AG09309 (cell line): Measurements from ENCODE around the gene CAMK1D.
"Not testable (repeated sequence)": the region's sequence is repeated elsewhere in the genome, so short reads cannot be mapped to it uniquely, and the experiment has no call there.

Experiments used
- DNase-seq: peaks from one replicate; pipeline ENCODE4 v3.0.0-alpha.2; 2010; ENCODE audit warnings: low read depth
- H3K4me3 ChIP-seq: 2 replicates; pipeline ENCODE4 v1.5.1; 2011; ENCODE audit warnings: mild to moderate bottlenecking, low read depth, low read length, moderate library complexity; ENCODE audit not compliant: control insufficient read depth
- CTCF ChIP-seq: IDR thresholded peaks from 2 replicates; pipeline ENCODE4 v1.5.1; 2011; ENCODE audit warnings: mild to moderate bottlenecking, low read depth, low read length, inconsistent platforms; ENCODE audit not compliant: insufficient read depth, control insufficient read depth; ENCODE audit errors: missing control alignments

Gene CAMK1D

GRCh38 chr10:12710594-12711349, 361.4 kb downstream of the CAMK1D start:
- peak; percentile 98 for TF ChIP-seq CTCF
- H3K4me3 ChIP-seq = no peak overlapping the region
- DNase-seq = no peak

GRCh38 chr10:12711350-12711708, 362.0 kb downstream of the CAMK1D start:
- no peak for DNase-seq
- no peak for TF ChIP-seq CTCF

GRCh38 chr10:12712293-12712983, 363.1 kb downstream of the CAMK1D start:
- H3K4me3 ChIP-seq = no peak overlapping the region
- DNase-seq = no peak
- no peak for TF ChIP-seq CTCF

More at GRCh38 chr10:12711350-12711708, 362.0 kb downstream of the CAMK1D start:
- H3K4me3 ChIP-seq = no peak overlapping the region

- H3K4me3 ChIP-seq, DNase-seq: not testable (repeated sequence)
Observed at GRCh38 chr10:12712984-12713316, 363.6 kb downstream of the CAMK1D start.

- no peak for DNase-seq
- no peak for TF ChIP-seq CTCF
- no peak overlapping the region for H3K4me3 ChIP-seq
Observed at GRCh38 chr10:12716042-12716441, 366.7 kb downstream of the CAMK1D start.

- no peak overlapping the region for H3K4me3 ChIP-seq
- no peak for DNase-seq
- TF ChIP-seq CTCF = peak; percentile 18
Observed at GRCh38 chr10:12717981-12718707, 368.8 kb downstream of the CAMK1D start.

GRCh38 chr10:12719365-12719764, 370.0 kb downstream of the CAMK1D start:
- no peak for DNase-seq
- H3K4me3 ChIP-seq = no peak overlapping the region
- TF ChIP-seq CTCF = no peak
